ENCODE measurements around the gene ECI1. TPM values are rescaled to one million over a fixed set of nuclear protein-coding genes. Genes with fewer than 3 reads are reported as not detected.

ECI1 gene
- total and polyA plus RNA-seq, 2 of the 13 experiments (the other 11 are each of a cell fraction or from before 2014, with no cell fraction given), result 82.0 to 102 TPM

GRCh38 chr16:2210386-2211365 is 40.7 kb downstream of the ECI1 start, which contains the start of gene BRICD5 (continued):
- TF ChIP-seq MLXIP (CRISPR knock-in tag; IDR thresholded peaks at IDR 0.05; ENCODE audit: borderline replicate concordance), result no peak
- TF ChIP-seq ZNF362 (CRISPR knock-in tag; IDR thresholded peaks at IDR 0.05; ENCODE audit: borderline replicate concordance), result no peak
- no peak for TF ChIP-seq FOSL2 (CRISPR knock-in tag; IDR thresholded peaks at IDR 0.05)
- no peak for TF ChIP-seq ZBTB8A (CRISPR knock-in tag; IDR thresholded peaks at IDR 0.05; ENCODE audit: borderline replicate concordance, low read depth)
- TF ChIP-seq ZNF644 (CRISPR knock-in tag; IDR thresholded peaks at IDR 0.05; ENCODE audit: low read depth), result no peak
- no peak for TF ChIP-seq MTF1 (CRISPR knock-in tag; IDR thresholded peaks at IDR 0.05)
- TF ChIP-seq HNRNPK (IDR thresholded peaks at IDR 0.05; ENCODE audit: low read depth, low read length, poor library complexity, severe bottlenecking), result no peak
- TF ChIP-seq NR3C1 (CRISPR knock-in tag; IDR thresholded peaks at IDR 0.05), result no peak
- no peak for TF ChIP-seq PCBP2 (optimal IDR thresholded peaks at IDR 0.05; ENCODE audit: low read depth, low read length, poor library complexity, severe bottlenecking)
- no peak for TF ChIP-seq FOXJ3 (CRISPR knock-in tag; IDR thresholded peaks at IDR 0.05; ENCODE audit: borderline replicate concordance)
- TF ChIP-seq, protein P1, sequence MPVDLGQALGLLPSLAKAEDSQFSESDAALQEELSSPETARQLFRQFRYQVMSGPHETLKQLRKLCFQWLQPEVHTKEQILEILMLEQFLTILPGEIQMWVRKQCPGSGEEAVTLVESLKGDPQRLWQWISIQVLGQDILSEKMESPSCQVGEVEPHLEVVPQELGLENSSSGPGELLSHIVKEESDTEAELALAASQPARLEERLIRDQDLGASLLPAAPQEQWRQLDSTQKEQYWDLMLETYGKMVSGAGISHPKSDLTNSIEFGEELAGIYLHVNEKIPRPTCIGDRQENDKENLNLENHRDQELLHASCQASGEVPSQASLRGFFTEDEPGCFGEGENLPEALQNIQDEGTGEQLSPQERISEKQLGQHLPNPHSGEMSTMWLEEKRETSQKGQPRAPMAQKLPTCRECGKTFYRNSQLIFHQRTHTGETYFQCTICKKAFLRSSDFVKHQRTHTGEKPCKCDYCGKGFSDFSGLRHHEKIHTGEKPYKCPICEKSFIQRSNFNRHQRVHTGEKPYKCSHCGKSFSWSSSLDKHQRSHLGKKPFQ (CRISPR knock-in tag; IDR thresholded peaks at IDR 0.05; ENCODE audit: insufficient replicate concordance), result no peak
- TF ChIP-seq CREB3 (CRISPR knock-in tag; IDR thresholded peaks at IDR 0.05), result no peak
- TF ChIP-seq MYPOP (CRISPR knock-in tag; IDR thresholded peaks at IDR 0.05), result no peak
- no peak for TF ChIP-seq ZNF777 (CRISPR knock-in tag; IDR thresholded peaks at IDR 0.05)
- TF ChIP-seq ATAD3A (CRISPR knock-in tag; IDR thresholded peaks at IDR 0.05), result no peak
- 0 out of 2 replicates have a peak, but pooled peaks have one; percentile 17 for TF ChIP-seq HNF1B (CRISPR knock-in tag; IDR thresholded peaks at IDR 0.05)
- TF ChIP-seq ZNF839 (CRISPR knock-in tag; IDR thresholded peaks at IDR 0.05; ENCODE audit: borderline replicate concordance), result no peak
- TF ChIP-seq NFRKB (IDR thresholded peaks at IDR 0.05), result no peak
- TF ChIP-seq SATB2 (CRISPR knock-in tag; IDR thresholded peaks at IDR 0.05), result no peak

Measured in HepG2 (cell line).